ENCODE data around the gene UBIAD1. TPM values are rescaled to one million over a fixed set of nuclear protein-coding genes. Genes with fewer than 3 reads are reported as not detected.

UBIAD1 gene
- total and polyA plus RNA-seq, 2 experiments from 2014 or later: 13.7 to 31.6 TPM

DNA sequence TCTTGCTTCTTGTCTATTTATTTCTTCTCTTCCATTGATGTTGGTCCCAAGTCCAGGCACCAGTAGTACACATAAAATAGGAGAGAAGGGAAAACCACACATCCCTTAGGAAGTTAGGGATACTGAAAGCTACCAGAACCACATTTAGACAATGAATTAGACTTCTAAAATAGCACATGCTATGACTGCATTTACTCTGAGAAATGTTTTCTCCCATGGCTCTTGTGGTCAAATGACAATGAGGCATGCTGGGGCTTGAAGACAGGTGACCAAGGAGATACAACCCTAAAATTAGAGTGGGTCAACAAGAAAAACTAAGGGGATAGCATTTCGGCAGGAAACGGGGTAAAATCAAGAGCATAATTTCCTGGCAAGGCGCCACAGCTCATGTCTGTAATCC, 27.8 kb upstream of the UBIAD1 start:
- Histone ChIP-seq H3K27me3 (ENCODE audit: insufficient read depth) (no peaks in the 10 kb centered on the region), H2AFZ (no peak overlapping the region), H3K9me2 (ENCODE audit: insufficient read depth) (no peaks in the 10 kb centered on the region), H3F3A (replicated peaks; ENCODE audit: low read depth) (no peaks in the 10 kb centered on the region), H3K27ac (ENCODE audit: low read depth) (no peak overlapping the region), H3K4me2 (no peak overlapping the region), H3K4me1 (ENCODE audit: insufficient read depth) (no peaks in the 10 kb centered on the region), H3K79me2 (replicated peaks; ENCODE audit: insufficient read depth) (no peaks in the 10 kb centered on the region), H4K20me1 (replicated peaks; ENCODE audit: insufficient read depth) (peaks cover 4% of the 10 kb centered on the region; the same call in 1 of the 2 replicates), H3K4me3 (no peak overlapping the region), H3K36me3 (ENCODE audit: insufficient read depth) (peaks cover 33% of the 10 kb centered on the region)
- Mint-ChIP-seq H3K36me3 (ENCODE audit: low read depth) (peaks cover 63% of the 10 kb centered on the region), H3K27ac (no peak overlapping the region), H3K4me3 (no peak overlapping the region), H3K4me1 (no peaks in the 10 kb centered on the region), H3K27me3 (ENCODE audit: insufficient read depth, low read depth, poor library complexity) (peaks cover 2% of the 10 kb centered on the region), H3K9me3 (no peaks in the 10 kb centered on the region)
- ATAC-seq (no peak), DNase-seq (ENCODE audit: low spot score) (no peak)
- TF ChIP-seq REST (IDR thresholded peaks at IDR 0.05; ENCODE audit: unreplicated experiment): no peak
- TF ChIP-seq POLR2AphosphoS5 (IDR thresholded peaks at IDR 0.05; ENCODE audit: low read depth): no peak
- TF ChIP-seq, protein P1, sequence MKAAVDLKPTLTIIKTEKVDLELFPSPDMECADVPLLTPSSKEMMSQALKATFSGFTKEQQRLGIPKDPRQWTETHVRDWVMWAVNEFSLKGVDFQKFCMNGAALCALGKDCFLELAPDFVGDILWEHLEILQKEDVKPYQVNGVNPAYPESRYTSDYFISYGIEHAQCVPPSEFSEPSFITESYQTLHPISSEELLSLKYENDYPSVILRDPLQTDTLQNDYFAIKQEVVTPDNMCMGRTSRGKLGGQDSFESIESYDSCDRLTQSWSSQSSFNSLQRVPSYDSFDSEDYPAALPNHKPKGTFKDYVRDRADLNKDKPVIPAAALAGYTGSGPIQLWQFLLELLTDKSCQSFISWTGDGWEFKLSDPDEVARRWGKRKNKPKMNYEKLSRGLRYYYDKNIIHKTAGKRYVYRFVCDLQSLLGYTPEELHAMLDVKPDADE (IDR thresholded peaks at IDR 0.05): no peak
- no peak for TF ChIP-seq JUNB (IDR thresholded peaks at IDR 0.05; ENCODE audit: unreplicated experiment)
- no peak for TF ChIP-seq EZH2phosphoT487 (IDR thresholded peaks at IDR 0.05; ENCODE audit: unreplicated experiment)
- no peak for TF ChIP-seq CREB1 (CRISPR knock-in tag; IDR thresholded peaks at IDR 0.05; ENCODE audit: low read depth)
- no peak for TF ChIP-seq ZNF114 (CRISPR knock-in tag; IDR thresholded peaks at IDR 0.05)
- TF ChIP-seq STAT1 (IDR thresholded peaks at IDR 0.05; ENCODE audit: unreplicated experiment): no peak
- TF ChIP-seq EZH2 (IDR thresholded peaks at IDR 0.05; ENCODE audit: low read depth, unreplicated experiment): no peak
- TF ChIP-seq, protein P2, sequence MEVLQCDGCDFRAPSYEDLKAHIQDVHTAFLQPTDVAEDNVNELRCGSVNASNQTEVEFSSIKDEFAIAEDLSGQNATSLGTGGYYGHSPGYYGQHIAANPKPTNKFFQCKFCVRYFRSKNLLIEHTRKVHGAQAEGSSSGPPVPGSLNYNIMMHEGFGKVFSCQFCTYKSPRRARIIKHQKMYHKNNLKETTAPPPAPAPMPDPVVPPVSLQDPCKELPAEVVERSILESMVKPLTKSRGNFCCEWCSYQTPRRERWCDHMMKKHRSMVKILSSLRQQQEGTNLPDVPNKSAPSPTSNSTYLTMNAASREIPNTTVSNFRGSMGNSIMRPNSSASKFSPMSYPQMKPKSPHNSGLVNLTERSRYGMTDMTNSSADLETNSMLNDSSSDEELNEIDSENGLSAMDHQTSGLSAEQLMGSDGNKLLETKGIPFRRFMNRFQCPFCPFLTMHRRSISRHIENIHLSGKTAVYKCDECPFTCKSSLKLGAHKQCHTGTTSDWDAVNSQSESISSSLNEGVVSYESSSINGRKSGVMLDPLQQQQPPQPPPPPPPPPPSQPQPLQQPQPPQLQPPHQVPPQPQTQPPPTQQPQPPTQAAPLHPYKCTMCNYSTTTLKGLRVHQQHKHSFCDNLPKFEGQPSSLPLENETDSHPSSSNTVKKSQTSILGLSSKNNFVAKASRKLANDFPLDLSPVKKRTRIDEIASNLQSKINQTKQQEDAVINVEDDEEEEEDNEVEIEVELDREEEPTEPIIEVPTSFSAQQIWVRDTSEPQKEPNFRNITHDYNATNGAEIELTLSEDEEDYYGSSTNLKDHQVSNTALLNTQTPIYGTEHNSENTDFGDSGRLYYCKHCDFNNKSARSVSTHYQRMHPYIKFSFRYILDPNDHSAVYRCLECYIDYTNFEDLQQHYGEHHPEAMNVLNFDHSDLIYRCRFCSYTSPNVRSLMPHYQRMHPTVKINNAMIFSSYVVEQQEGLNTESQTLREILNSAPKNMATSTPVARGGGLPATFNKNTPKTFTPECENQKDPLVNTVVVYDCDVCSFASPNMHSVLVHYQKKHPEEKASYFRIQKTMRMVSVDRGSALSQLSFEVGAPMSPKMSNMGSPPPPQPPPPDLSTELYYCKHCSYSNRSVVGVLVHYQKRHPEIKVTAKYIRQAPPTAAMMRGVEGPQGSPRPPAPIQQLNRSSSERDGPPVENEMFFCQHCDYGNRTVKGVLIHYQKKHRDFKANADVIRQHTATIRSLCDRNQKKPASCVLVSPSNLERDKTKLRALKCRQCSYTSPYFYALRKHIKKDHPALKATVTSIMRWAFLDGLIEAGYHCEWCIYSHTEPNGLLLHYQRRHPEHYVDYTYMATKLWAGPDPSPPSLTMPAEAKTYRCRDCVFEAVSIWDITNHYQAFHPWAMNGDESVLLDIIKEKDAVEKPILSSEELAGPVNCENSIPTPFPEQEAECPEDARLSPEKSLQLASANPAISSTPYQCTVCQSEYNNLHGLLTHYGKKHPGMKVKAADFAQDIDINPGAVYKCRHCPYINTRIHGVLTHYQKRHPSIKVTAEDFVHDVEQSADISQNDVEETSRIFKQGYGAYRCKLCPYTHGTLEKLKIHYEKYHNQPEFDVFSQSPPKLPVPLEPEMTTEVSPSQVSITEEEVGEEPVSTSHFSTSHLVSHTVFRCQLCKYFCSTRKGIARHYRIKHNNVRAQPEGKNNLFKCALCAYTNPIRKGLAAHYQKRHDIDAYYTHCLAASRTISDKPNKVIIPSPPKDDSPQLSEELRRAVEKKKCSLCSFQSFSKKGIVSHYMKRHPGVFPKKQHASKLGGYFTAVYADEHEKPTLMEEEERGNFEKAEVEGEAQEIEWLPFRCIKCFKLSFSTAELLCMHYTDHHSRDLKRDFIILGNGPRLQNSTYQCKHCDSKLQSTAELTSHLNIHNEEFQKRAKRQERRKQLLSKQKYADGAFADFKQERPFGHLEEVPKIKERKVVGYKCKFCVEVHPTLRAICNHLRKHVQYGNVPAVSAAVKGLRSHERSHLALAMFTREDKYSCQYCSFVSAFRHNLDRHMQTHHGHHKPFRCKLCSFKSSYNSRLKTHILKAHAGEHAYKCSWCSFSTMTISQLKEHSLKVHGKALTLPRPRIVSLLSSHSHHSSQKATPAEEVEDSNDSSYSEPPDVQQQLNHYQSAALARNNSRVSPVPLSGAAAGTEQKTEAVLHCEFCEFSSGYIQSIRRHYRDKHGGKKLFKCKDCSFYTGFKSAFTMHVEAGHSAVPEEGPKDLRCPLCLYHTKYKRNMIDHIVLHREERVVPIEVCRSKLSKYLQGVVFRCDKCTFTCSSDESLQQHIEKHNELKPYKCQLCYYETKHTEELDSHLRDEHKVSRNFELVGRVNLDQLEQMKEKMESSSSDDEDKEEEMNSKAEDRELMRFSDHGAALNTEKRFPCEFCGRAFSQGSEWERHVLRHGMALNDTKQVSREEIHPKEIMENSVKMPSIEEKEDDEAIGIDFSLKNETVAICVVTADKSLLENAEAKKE (CRISPR knock-in tag; IDR thresholded peaks at IDR 0.05): no peak
- TF ChIP-seq NANOG (IDR thresholded peaks at IDR 0.05; ENCODE audit: borderline replicate concordance): no peak
- no peak for TF ChIP-seq CTCF (conservative IDR thresholded peaks at IDR 0.05; ENCODE audit: low read depth in 2 of 2)
- no peak for TF ChIP-seq ZNF331 (CRISPR knock-in tag; IDR thresholded peaks at IDR 0.05; ENCODE audit: low read depth)
